HG02763 (cell line): Measurements from ENCODE around the gene RGS7.
"Not testable (repeated sequence)": the region's sequence is repeated elsewhere in the genome, so short reads cannot be mapped to it uniquely, and the experiment has no call there.

Experiments
- ATAC-seq: cut with Tn5 transposase; IDR thresholded peaks from one replicate; pipeline ENCODE4 v1.9.1; 2021; ENCODE audit warnings: mild to moderate bottlenecking, moderate library complexity; ENCODE audit not compliant: unreplicated experiment

The RGS7 gene

GRCh38 chr1:240803151-240803550, 553.9 kb downstream of the RGS7 start:
- no peak for ATAC-seq

- ATAC-seq, result no peak
Measured at GRCh38 chr1:240802271-240802670, 554.7 kb downstream of the RGS7 start.

- ATAC-seq, result no peak
Measured at GRCh38 chr1:240801442-240801841, 555.6 kb downstream of the RGS7 start.

GRCh38 chr1:240800291-240800690, 556.7 kb downstream of the RGS7 start:
- ATAC-seq, result no peak

GRCh38 chr1:240797050-240797449, 560.0 kb downstream of the RGS7 start:
- ATAC-seq, result no peak

GRCh38 chr1:240794046-240794843, 562.8 kb downstream of the RGS7 start:
- ATAC-seq, result no peak

- ATAC-seq, result no peak
Measured at GRCh38 chr1:240792915-240793529, 564.0 kb downstream of the RGS7 start.

- ATAC-seq, result no peak
Measured at GRCh38 chr1:240790856-240791255, 566.1 kb downstream of the RGS7 start.

GRCh38 chr1:240786880-240787279, 570.1 kb downstream of the RGS7 start:
- ATAC-seq, result no peak

GRCh38 chr1:240784776-240785175, 572.2 kb downstream of the RGS7 start:
- ATAC-seq, result no peak

GRCh38 chr1:240783728-240784137, 573.3 kb downstream of the RGS7 start:
- not testable (repeated sequence) for ATAC-seq

- no peak for ATAC-seq
Measured at GRCh38 chr1:240776237-240776636, 580.8 kb downstream of the RGS7 start.

- no peak for ATAC-seq
Measured at GRCh38 chr1:240772131-240772530, 584.9 kb downstream of the RGS7 start.

- no peak for ATAC-seq
Measured at GRCh38 chr1:240771450-240771849, 585.6 kb downstream of the RGS7 start.

- no peak for ATAC-seq
Measured at GRCh38 chr1:240768979-240769378, 588.0 kb downstream of the RGS7 start.

- no peak for ATAC-seq
Measured at GRCh38 chr1:240766831-240767230, 590.2 kb downstream of the RGS7 start.

GRCh38 chr1:240765732-240766363, 591.2 kb downstream of the RGS7 start:
- no peak for ATAC-seq

GRCh38 chr1:240763771-240764170, 593.2 kb downstream of the RGS7 start:
- no peak for ATAC-seq

GRCh38 chr1:240763095-240763494, 593.9 kb downstream of the RGS7 start:
- ATAC-seq, result not testable (repeated sequence)

- ATAC-seq, result not testable (repeated sequence)
Measured at GRCh38 chr1:240762471-240762987, 594.5 kb downstream of the RGS7 start.

- ATAC-seq, result not testable (repeated sequence)
Measured at GRCh38 chr1:240758777-240759176, 598.2 kb downstream of the RGS7 start.

GRCh38 chr1:240758296-240758695, 598.7 kb downstream of the RGS7 start:
- no peak for ATAC-seq
